ENCODE data around the gene ACAD11. TPM values are rescaled to one million over a fixed set of nuclear protein-coding genes. Genes with fewer than 3 reads are reported as not detected.

ACAD11 gene
- total RNA-seq, 1 donor from 2014 or later: 19.1 TPM

GRCh38 chr3:132682201-132682600 is 22.6 kb upstream of the ACAD11 start:
- DNase-seq (no peak), ATAC-seq (no peak)
- H3K36me3 ChIP-seq: peaks cover 100% of the 10 kb centered on the region
- TF ChIP-seq CTCF (IDR thresholded peaks at IDR 0.05): no peak
- H3K27ac ChIP-seq: no peak overlapping the region
- H3K27me3 ChIP-seq: no peaks in the 10 kb centered on the region
- H3K9me3 ChIP-seq: no peaks in the 10 kb centered on the region
- H3K4me1 ChIP-seq: no peaks in the 10 kb centered on the region
- intact Hi-C loops (cut with DNase I): no loop called here
- H3K4me3 ChIP-seq: no peak overlapping the region

- intact Hi-C loops (cut with DNase I): no loop called here
- ATAC-seq (no peak), DNase-seq (no peak)
- Histone ChIP-seq H3K36me3 (peaks cover 100% of the 10 kb centered on the region), H3K4me1 (no peaks in the 10 kb centered on the region), H3K4me3 (no peak overlapping the region), H3K9me3 (no peaks in the 10 kb centered on the region), H3K27ac (no peak overlapping the region), H3K27me3 (no peaks in the 10 kb centered on the region)
- no peak for TF ChIP-seq CTCF (IDR thresholded peaks at IDR 0.05)
Measured at GRCh38 chr3:132681421-132681820, 21.8 kb upstream of the ACAD11 start.

- Histone ChIP-seq H3K9me3 (no peaks in the 10 kb centered on the region), H3K36me3 (peaks cover 100% of the 10 kb centered on the region), H3K4me1 (no peaks in the 10 kb centered on the region), H3K27me3 (no peaks in the 10 kb centered on the region), H3K4me3 (no peak overlapping the region), H3K27ac (no peak overlapping the region)
- DNase-seq (no peak), ATAC-seq (no peak)
- intact Hi-C loops (cut with DNase I): no loop called here
- no peak for TF ChIP-seq CTCF (IDR thresholded peaks at IDR 0.05)
Measured at GRCh38 chr3:132679911-132680310, 20.3 kb upstream of the ACAD11 start.

- Histone ChIP-seq H3K36me3 (peaks cover 100% of the 10 kb centered on the region), H3K27ac (no peak overlapping the region), H3K27me3 (no peaks in the 10 kb centered on the region), H3K4me3 (no peak overlapping the region), H3K4me1 (no peaks in the 10 kb centered on the region), H3K9me3 (no peaks in the 10 kb centered on the region)
- no peak for TF ChIP-seq CTCF (IDR thresholded peaks at IDR 0.05)
- DNase-seq (no peak), ATAC-seq (no peak)
- intact Hi-C loops (cut with DNase I): no loop called here
Measured at GRCh38 chr3:132675408-132675807, 15.8 kb upstream of the ACAD11 start.

GRCh38 chr3:132669256-132669777 is 9.7 kb upstream of the ACAD11 start:
- H3K4me3 ChIP-seq: no peak overlapping the region
- no peaks in the 10 kb centered on the region for H3K4me1 ChIP-seq
- TF ChIP-seq CTCF (IDR thresholded peaks at IDR 0.05): no peak
- no peak for ATAC-seq
- intact Hi-C loops (cut with DNase I): no loop called here
- no peak overlapping the region for H3K27ac ChIP-seq
- H3K9me3 ChIP-seq: no peaks in the 10 kb centered on the region
- H3K36me3 ChIP-seq: peaks cover 40% of the 10 kb centered on the region
- H3K27me3 ChIP-seq: no peaks in the 10 kb centered on the region
- DNase-seq: no peak

GRCh38 chr3:132665230-132665745 is 5.7 kb upstream of the ACAD11 start:
- intact Hi-C loops (cut with DNase I): no loop called here
- Histone ChIP-seq H3K36me3 (peaks cover under 1% of the 10 kb centered on the region), H3K4me3 (no peak overlapping the region), H3K27me3 (no peaks in the 10 kb centered on the region), H3K27ac (no peak overlapping the region), H3K4me1 (peaks cover 23% of the 10 kb centered on the region), H3K9me3 (no peaks in the 10 kb centered on the region)
- no peak for TF ChIP-seq CTCF (IDR thresholded peaks at IDR 0.05)
- no peak for DNase-seq
- ATAC-seq: no peak
